GM23248 (cell line): ENCODE measurements around the gene GTF3C5. TPM values are rescaled to one million over a fixed set of nuclear protein-coding genes. Genes with fewer than 3 reads are reported as not detected.

Experiments used
- DNase-seq: peaks from one replicate; pipeline ENCODE4 v3.0.0-alpha.2; 2015
- H2AFZ ChIP-seq: fragments of 200-600 bp; sonication (generic); 2 replicates; pipeline ENCODE4 v1.6.1; 2016; ENCODE audit warnings: antibody characterized with exemption
- H3F3A ChIP-seq: fragments of 200-600 bp; sonication (generic); 2 replicates; pipeline ENCODE4 v1.6.1; 2016; ENCODE audit warnings: mild to moderate bottlenecking, antibody characterized with exemption, mixed run types; ENCODE audit not compliant: insufficient read depth
- H3K27ac ChIP-seq: fragments of 200-600 bp; sonication (generic); 2 replicates; pipeline ENCODE4 v1.5.1; 2016; ENCODE audit warnings: mild to moderate bottlenecking
- H3K27me3 ChIP-seq: fragments of 200-600 bp; sonication (generic); replicated peaks from 2 replicates; pipeline ENCODE4 v1.6.1; 2016; ENCODE audit warnings: mild to moderate bottlenecking; ENCODE audit not compliant: insufficient read depth
- H3K36me3 ChIP-seq: fragments of 200-600 bp; sonication (generic); 2 replicates; pipeline ENCODE4 v1.6.1; 2016; ENCODE audit warnings: low read depth, mild to moderate bottlenecking
- H3K4me1 ChIP-seq: fragments of 200-600 bp; sonication (generic); 2 replicates; pipeline ENCODE4 v1.6.1; 2016; ENCODE audit warnings: mild to moderate bottlenecking; ENCODE audit not compliant: insufficient read depth
- H3K4me2 ChIP-seq: fragments of 200-600 bp; sonication (generic); one replicate; pipeline ENCODE4 v1.6.1; 2016; ENCODE audit warnings: mild to moderate bottlenecking; ENCODE audit not compliant: unreplicated experiment
- H3K4me3 ChIP-seq: fragments of 200-600 bp; sonication (generic); 2 replicates; pipeline ENCODE4 v1.5.1; 2016; ENCODE audit warnings: mild to moderate bottlenecking
- H3K79me2 ChIP-seq: fragments of 200-600 bp; sonication (generic); 2 replicates; pipeline ENCODE4 v1.6.1; 2016; ENCODE audit warnings: mild to moderate bottlenecking; ENCODE audit not compliant: insufficient read depth
- H3K9ac ChIP-seq: fragments of 200-600 bp; sonication (generic); 2 replicates; pipeline ENCODE4 v1.6.1; 2016; ENCODE audit warnings: mild to moderate bottlenecking
- H3K9me2 ChIP-seq: fragments of 200-600 bp; sonication (generic); 2 replicates; pipeline ENCODE4 v1.6.1; 2016; ENCODE audit warnings: mixed run types, mild to moderate bottlenecking, moderate library complexity; ENCODE audit not compliant: insufficient read depth
- H3K9me3 ChIP-seq: fragments of 200-600 bp; sonication (generic); one replicate; pipeline ENCODE4 v1.6.1; 2017; ENCODE audit warnings: low read depth
- H4K20me1 ChIP-seq: fragments of 200-600 bp; sonication (generic); 2 replicates; pipeline ENCODE4 v1.6.0; 2016; ENCODE audit not compliant: insufficient read depth
- EZH2 ChIP-seq: fragments of 200-600 bp; sonication (generic); IDR thresholded peaks from 2 replicates; pipeline ENCODE4 v1.6.1; 2018; ENCODE audit warnings: antibody characterized with exemption, mild to moderate bottlenecking; ENCODE audit not compliant: insufficient read depth, poor library complexity, severe bottlenecking
- EZH2phosphoT487 ChIP-seq: fragments of 200-600 bp; sonication (generic); IDR thresholded peaks from 2 replicates; pipeline ENCODE4 v1.6.1; 2018; ENCODE audit warnings: antibody characterized with exemption, moderate library complexity, mild to moderate bottlenecking, low read depth; ENCODE audit not compliant: insufficient read depth
- WGBS, 2 experiments: methylation state at CpG; one replicate each; pipeline ENCODE4 v1.1.6; 2015 to 2017; ENCODE audit warnings: low lambda C conversion rate in 2 of 2, low coverage in 1 of 2; ENCODE audit errors: missing lambda C conversion rate in 2 of 2; 5-methylcytosine and 5-hydroxymethylcytosine counted together
- in situ Hi-C: fragments of 300-500 bp; cut with MboI; formaldehyde crosslinking; loops from 2 replicates; pipeline ENCODE4 v1.15.0; 2020
- polyA plus RNA-seq: library from polyadenylated mRNA; unstranded; fragments of >200 nt; fragmentation: Nextera tagmentation; extraction: Ambion mirVana; gene quantifications from 2 replicates; pipeline ENCODE4 v1.2.1, GENCODE V29; 2016
- total RNA-seq: library from RNA; depleted of rRNA; stranded (reverse); fragments of >200 nt; shearing (Covaris generic); gene quantifications from 2 replicates; pipeline ENCODE4 v1.2.3, GENCODE V29; 2014; rRNA removed

The GTF3C5 gene, protein sequence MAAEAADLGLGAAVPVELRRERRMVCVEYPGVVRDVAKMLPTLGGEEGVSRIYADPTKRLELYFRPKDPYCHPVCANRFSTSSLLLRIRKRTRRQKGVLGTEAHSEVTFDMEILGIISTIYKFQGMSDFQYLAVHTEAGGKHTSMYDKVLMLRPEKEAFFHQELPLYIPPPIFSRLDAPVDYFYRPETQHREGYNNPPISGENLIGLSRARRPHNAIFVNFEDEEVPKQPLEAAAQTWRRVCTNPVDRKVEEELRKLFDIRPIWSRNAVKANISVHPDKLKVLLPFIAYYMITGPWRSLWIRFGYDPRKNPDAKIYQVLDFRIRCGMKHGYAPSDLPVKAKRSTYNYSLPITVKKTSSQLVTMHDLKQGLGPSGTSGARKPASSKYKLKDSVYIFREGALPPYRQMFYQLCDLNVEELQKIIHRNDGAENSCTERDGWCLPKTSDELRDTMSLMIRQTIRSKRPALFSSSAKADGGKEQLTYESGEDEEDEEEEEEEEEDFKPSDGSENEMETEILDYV
- total RNA-seq: 33.6 and 40.1 TPM in 2 replicates
- polyA plus RNA-seq: 33.5 and 34.4 TPM in 2 replicates

- no peaks in the 10 kb centered on the region for H3K9me2 ChIP-seq
- no peaks in the 10 kb centered on the region for H3K9me3 ChIP-seq
- H3K9ac ChIP-seq: peak within 1 kb of the TSS; percentile 92
- WGBS, 2 experiments: 1% methylated on average over 50 to 61 of the region's 63 CpGs
- peak within 1 kb of the TSS; percentile 96 for H2AFZ ChIP-seq
- H3K27ac ChIP-seq: peak within 1 kb of the TSS; percentile 79
- H3K4me1 ChIP-seq: peaks cover 7% of the 10 kb centered on the region; the same call in 1 of the 2 replicates
- no peaks in the 10 kb centered on the region for H4K20me1 ChIP-seq
- DNase-seq: peak; percentile 100
- TF ChIP-seq EZH2phosphoT487 (no peak), EZH2 (no peak)
- H3K27me3 ChIP-seq: no peaks in the 10 kb centered on the region
- H3K4me3 ChIP-seq: peak within 1 kb of the TSS; percentile 92
- peak within 1 kb of the TSS; percentile 99 for H3K4me2 ChIP-seq
- no peaks in the 10 kb centered on the region for H3K36me3 ChIP-seq
- H3K79me2 ChIP-seq: peaks cover 57% of the 10 kb centered on the region
- H3F3A ChIP-seq: no peaks in the 10 kb centered on the region
- in situ Hi-C loops: loop anchor here (25.0 kb wide), 1 partner anchor 457 kb away; the partner anchor contains the start of gene SLC2A6
Observed at GRCh38 chr9:133030317-133031129, at the start of gene GTF3C5. TSS of gene GTF3C5 (plus strand) at chr9:133030997. CDS start at chr9:133031012, 15 bp downstream.

GRCh38 chr9:132982458-132982857 lies 48.3 kb upstream of the GTF3C5 start:
- no peak overlapping the region for H3K4me3 ChIP-seq
- H3K27ac ChIP-seq: no peak overlapping the region
- H3K27me3 ChIP-seq: peaks cover 60% of the 10 kb centered on the region
- no peaks in the 10 kb centered on the region for H3K79me2 ChIP-seq
- no peaks in the 10 kb centered on the region for H4K20me1 ChIP-seq
- in situ Hi-C loops: no loop called here
- H3K4me1 ChIP-seq: peaks cover 4% of the 10 kb centered on the region; the same call in 1 of the 2 replicates
- no peaks in the 10 kb centered on the region for H3K36me3 ChIP-seq
- 47 to 55% methylated on average over 8 of the region's 8 CpGs for WGBS, 2 experiments
- no peak overlapping the region for H3K9ac ChIP-seq
- H3F3A ChIP-seq: no peaks in the 10 kb centered on the region
- DNase-seq: no peak
- H2AFZ ChIP-seq: no peak overlapping the region
- no peaks in the 10 kb centered on the region for H3K9me3 ChIP-seq
- no peak for TF ChIP-seq EZH2phosphoT487
- TF ChIP-seq EZH2: no peak
- no peak overlapping the region for H3K4me2 ChIP-seq
- H3K9me2 ChIP-seq: no peaks in the 10 kb centered on the region

DNA sequence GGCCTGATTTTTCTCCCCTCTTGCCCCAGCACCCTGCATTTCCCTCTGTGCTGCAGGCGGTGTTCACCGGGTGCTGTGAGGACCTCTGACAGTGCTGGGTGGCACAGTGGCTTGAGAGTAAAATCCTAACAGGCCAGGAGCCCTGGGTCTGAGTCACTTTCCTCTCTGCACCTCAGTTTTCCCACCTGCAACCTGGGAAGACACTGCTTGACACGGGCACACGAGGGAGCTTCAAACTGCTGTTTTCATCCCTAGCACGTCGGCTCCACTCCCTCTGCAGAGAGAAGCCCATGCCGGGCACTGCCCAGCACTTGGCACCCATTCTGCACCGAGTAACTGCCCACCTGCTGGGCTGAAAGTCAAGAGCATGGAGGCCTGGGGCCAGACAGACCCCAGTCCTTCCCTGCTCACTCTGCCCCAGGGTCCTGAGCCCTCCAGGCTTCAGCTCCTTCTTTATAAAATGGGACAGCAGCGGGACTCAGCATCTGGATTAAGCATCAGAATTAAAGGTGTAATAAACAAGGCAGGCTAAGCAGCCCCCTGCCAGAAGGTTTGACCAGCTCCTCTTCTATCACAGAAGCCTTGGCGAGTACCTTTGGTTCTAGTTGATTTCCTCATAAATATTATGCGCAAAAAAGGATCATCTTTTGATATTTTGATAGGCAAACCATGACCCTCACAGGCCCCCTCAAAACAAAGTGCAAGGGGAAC lies 47.2 kb upstream of the GTF3C5 start:
- Histone ChIP-seq H3K4me2 (no peak overlapping the region), H3K9ac (no peak overlapping the region), H3K9me2 (no peaks in the 10 kb centered on the region), H3K27ac (no peak overlapping the region), H3K9me3 (no peaks in the 10 kb centered on the region), H2AFZ (no peak overlapping the region), H3K4me1 (peaks cover 4% of the 10 kb centered on the region; the same call in 1 of the 2 replicates), H3K27me3 (peaks cover 54% of the 10 kb centered on the region), H3F3A (no peaks in the 10 kb centered on the region), H4K20me1 (no peaks in the 10 kb centered on the region), H3K36me3 (no peaks in the 10 kb centered on the region), H3K4me3 (no peak overlapping the region), H3K79me2 (no peaks in the 10 kb centered on the region)
- DNase-seq: no peak
- WGBS, 2 experiments: 57 to 64% methylated on average over 11 of the region's 11 CpGs
- no peak for TF ChIP-seq EZH2
- TF ChIP-seq EZH2phosphoT487: no peak
- in situ Hi-C loops: no loop called here
